T-helper 2 cell treated with Interferon-gamma antibody and Interleukin-4, amounts not matched to agents 5 μg/mL and 100 μg/mL, for 36 hours (primary cell): Measurements from ENCODE around the gene C1GALT1C1.

ENCODE experiments used
- DNase-seq: peaks from one replicate; pipeline ENCODE4 v3.0.0; 2021; ENCODE audit warnings: low spot score
- H3K27ac Mint-ChIP-seq: one replicate; pipeline ENCODE4 v1.8.0; 2021; ENCODE audit warnings: mild to moderate bottlenecking, mixed read lengths
- H3K27me3 Mint-ChIP-seq: one replicate; pipeline ENCODE4 v1.8.0; 2021; ENCODE audit warnings: low read depth, mixed read lengths
- H3K36me3 Mint-ChIP-seq: one replicate; pipeline ENCODE4 v1.8.0; 2021; ENCODE audit warnings: low read depth, mixed read lengths
- H3K4me1 Mint-ChIP-seq: one replicate; pipeline ENCODE4 v1.8.0; 2021; ENCODE audit warnings: low read depth, mixed read lengths
- H3K4me3 Mint-ChIP-seq: one replicate; pipeline ENCODE4 v1.8.0; 2022; ENCODE audit warnings: mild to moderate bottlenecking, moderate library complexity, mixed read lengths
- H3K9me3 Mint-ChIP-seq: one replicate; pipeline ENCODE4 v1.8.0; 2021; ENCODE audit warnings: mixed read lengths

The C1GALT1C1 gene

GRCh38 chrX:120638619-120639018, 8.8 kb upstream of the C1GALT1C1 start:
- H3K27ac Mint-ChIP-seq: no peak overlapping the region

GRCh38 chrX:120625371-120625770, 4.5 kb downstream of the C1GALT1C1 start:
- no peak overlapping the region for H3K27ac Mint-ChIP-seq
- H3K9me3 Mint-ChIP-seq: no peaks in the 10 kb centered on the region
- peaks cover 10% of the 10 kb centered on the region for H3K4me1 Mint-ChIP-seq
- no peak for DNase-seq
- no peak overlapping the region for H3K4me3 Mint-ChIP-seq
- peaks cover 25% of the 10 kb centered on the region for H3K36me3 Mint-ChIP-seq
- no peaks in the 10 kb centered on the region for H3K27me3 Mint-ChIP-seq

More at GRCh38 chrX:120638619-120639018, 8.8 kb upstream of the C1GALT1C1 start:
- H3K4me3 Mint-ChIP-seq: no peak overlapping the region
- H3K27me3 Mint-ChIP-seq: no peaks in the 10 kb centered on the region
- no peaks in the 10 kb centered on the region for H3K4me1 Mint-ChIP-seq
- no peaks in the 10 kb centered on the region for H3K36me3 Mint-ChIP-seq
- H3K9me3 Mint-ChIP-seq: no peaks in the 10 kb centered on the region
- DNase-seq: no peak

- no peak overlapping the region for H3K27ac Mint-ChIP-seq
Observed at GRCh38 chrX:120617996-120618630, 11.7 kb downstream of the C1GALT1C1 start.

GRCh38 chrX:120614816-120615215, 15.0 kb downstream of the C1GALT1C1 start:
- DNase-seq: no peak
- Mint-ChIP-seq H3K4me3 (no peak overlapping the region), H3K4me1 (peaks cover 2% of the 10 kb centered on the region), H3K27me3 (no peaks in the 10 kb centered on the region), H3K27ac (no peak overlapping the region), H3K36me3 (peaks cover 31% of the 10 kb centered on the region), H3K9me3 (no peaks in the 10 kb centered on the region)

More at GRCh38 chrX:120617996-120618630, 11.7 kb downstream of the C1GALT1C1 start:
- H3K36me3 Mint-ChIP-seq: peaks cover 28% of the 10 kb centered on the region
- H3K4me1 Mint-ChIP-seq: peaks cover 2% of the 10 kb centered on the region
- H3K9me3 Mint-ChIP-seq: no peaks in the 10 kb centered on the region
- H3K4me3 Mint-ChIP-seq: no peak overlapping the region
- no peaks in the 10 kb centered on the region for H3K27me3 Mint-ChIP-seq
- DNase-seq: no peak

- Mint-ChIP-seq H3K36me3 (peaks cover 28% of the 10 kb centered on the region), H3K27ac (no peak overlapping the region), H3K9me3 (no peaks in the 10 kb centered on the region), H3K27me3 (no peaks in the 10 kb centered on the region), H3K4me3 (no peak overlapping the region), H3K4me1 (no peaks in the 10 kb centered on the region)
- DNase-seq: no peak
Observed at GRCh38 chrX:120612086-120612485, 17.8 kb downstream of the C1GALT1C1 start.

GRCh38 chrX:120604361-120604782, 25.5 kb downstream of the C1GALT1C1 start:
- H3K27me3 Mint-ChIP-seq: peaks cover 3% of the 10 kb centered on the region
- peak overlapping the region; percentile 99 for H3K27ac Mint-ChIP-seq
- peak; percentile 6 for DNase-seq
- peaks cover 3% of the 10 kb centered on the region for H3K4me1 Mint-ChIP-seq
- peaks cover 12% of the 10 kb centered on the region for H3K36me3 Mint-ChIP-seq
- H3K9me3 Mint-ChIP-seq: no peaks in the 10 kb centered on the region
- H3K4me3 Mint-ChIP-seq: peak overlapping the region; percentile 99

- H3K27me3 Mint-ChIP-seq: peaks cover 3% of the 10 kb centered on the region
Observed at GRCh38 chrX:120603707-120604360, 26.0 kb downstream of the C1GALT1C1 start, which contains the start of gene MCTS1. Gene MCTS1 (plus strand): TSS chrX:120604101. CDS start chrX:120604237, 136 bp downstream.

GRCh38 chrX:120585702-120586101, 44.2 kb downstream of the C1GALT1C1 start:
- no peaks in the 10 kb centered on the region for H3K36me3 Mint-ChIP-seq
- no peaks in the 10 kb centered on the region for H3K9me3 Mint-ChIP-seq
- no peak overlapping the region for H3K27ac Mint-ChIP-seq

More at GRCh38 chrX:120603707-120604360, 26.0 kb downstream of the C1GALT1C1 start, which contains the start of gene MCTS1:
- DNase-seq: peak; percentile 79
- Mint-ChIP-seq H3K27ac (peak within 1 kb of the TSS; percentile 99), H3K4me3 (peak within 1 kb of the TSS; percentile 99), H3K36me3 (peaks cover 11% of the 10 kb centered on the region), H3K9me3 (no peaks in the 10 kb centered on the region), H3K4me1 (peaks cover 3% of the 10 kb centered on the region)

More at GRCh38 chrX:120585702-120586101, 44.2 kb downstream of the C1GALT1C1 start:
- no peak overlapping the region for H3K4me3 Mint-ChIP-seq
- no peak for DNase-seq
- peaks cover 1% of the 10 kb centered on the region for H3K4me1 Mint-ChIP-seq
- peaks cover 3% of the 10 kb centered on the region for H3K27me3 Mint-ChIP-seq
